ENCODE measurements around the gene DMXL2.

GRCh38 chr15:51672155-51672687 is 49.6 kb upstream of the DMXL2 start:
- TF ChIP-seq CTCF (IDR thresholded peaks at IDR 0.05) (no peak), POLR2A (IDR thresholded peaks at IDR 0.05) (no peak)
